ENCODE results near the gene SLC29A1.
A peak's percentile ranks its signal among the peaks of the same experiment; 100 is the strongest.

DNA sequence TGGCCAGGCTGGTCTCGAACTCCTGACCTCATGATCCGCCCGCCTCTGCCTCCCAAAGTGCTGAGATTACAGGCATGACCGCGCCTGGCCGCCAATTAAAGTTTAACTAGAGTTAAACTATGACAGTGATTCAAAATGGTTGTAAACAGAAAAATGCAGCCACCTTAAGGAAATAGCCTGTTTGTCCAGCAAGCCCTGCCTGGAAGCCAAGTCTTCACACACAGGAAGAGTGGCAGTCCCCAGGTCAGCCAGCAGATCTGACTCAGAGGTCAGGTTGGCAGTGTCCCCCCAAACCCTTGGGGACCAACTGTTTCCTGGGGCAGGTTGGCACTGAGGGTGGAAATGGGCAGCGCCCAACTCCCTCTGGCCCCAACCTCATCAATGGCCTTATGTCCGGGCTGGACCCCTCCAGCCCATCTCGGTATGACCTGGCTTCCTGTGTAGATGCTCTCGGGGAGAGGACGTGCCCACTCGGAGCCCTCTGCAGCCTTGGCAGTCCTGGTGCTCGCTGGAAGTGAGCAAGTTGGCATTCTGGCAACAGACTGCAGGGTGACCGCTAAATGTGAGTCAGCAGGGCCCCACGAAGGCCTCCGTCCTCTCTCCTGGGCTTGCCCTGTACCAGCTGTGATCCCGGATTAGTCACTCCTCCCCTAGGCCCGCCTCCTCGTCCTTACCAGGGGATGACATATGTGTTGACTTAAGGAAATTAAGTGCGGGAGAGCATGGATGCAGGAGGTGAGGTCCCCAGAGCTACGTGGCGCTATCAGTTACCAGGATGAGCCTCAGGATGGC is 13.8 kb downstream of the SLC29A1 start:
- TF ChIP-seq, protein P1, sequence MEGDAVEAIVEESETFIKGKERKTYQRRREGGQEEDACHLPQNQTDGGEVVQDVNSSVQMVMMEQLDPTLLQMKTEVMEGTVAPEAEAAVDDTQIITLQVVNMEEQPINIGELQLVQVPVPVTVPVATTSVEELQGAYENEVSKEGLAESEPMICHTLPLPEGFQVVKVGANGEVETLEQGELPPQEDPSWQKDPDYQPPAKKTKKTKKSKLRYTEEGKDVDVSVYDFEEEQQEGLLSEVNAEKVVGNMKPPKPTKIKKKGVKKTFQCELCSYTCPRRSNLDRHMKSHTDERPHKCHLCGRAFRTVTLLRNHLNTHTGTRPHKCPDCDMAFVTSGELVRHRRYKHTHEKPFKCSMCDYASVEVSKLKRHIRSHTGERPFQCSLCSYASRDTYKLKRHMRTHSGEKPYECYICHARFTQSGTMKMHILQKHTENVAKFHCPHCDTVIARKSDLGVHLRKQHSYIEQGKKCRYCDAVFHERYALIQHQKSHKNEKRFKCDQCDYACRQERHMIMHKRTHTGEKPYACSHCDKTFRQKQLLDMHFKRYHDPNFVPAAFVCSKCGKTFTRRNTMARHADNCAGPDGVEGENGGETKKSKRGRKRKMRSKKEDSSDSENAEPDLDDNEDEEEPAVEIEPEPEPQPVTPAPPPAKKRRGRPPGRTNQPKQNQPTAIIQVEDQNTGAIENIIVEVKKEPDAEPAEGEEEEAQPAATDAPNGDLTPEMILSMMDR (IDR thresholded peaks at IDR 0.05; ENCODE audit: low read depth, low read length) = no peak
- TF ChIP-seq POLR2A (IDR thresholded peaks at IDR 0.05; ENCODE audit: extremely low read depth, insufficient read length) (no peak), MYC (IDR thresholded peaks at IDR 0.05; ENCODE audit: low read depth, low read length) (peak; percentile 59; the same call in 1 of the 2 replicates)
